Nephron (organoid): Measurements from ENCODE around the gene GABARAP.

Experiments used
- H3K27ac Mint-ChIP-seq, 3 experiments: 2 replicates each; pipeline ENCODE4 v1.8.0; 2020; ENCODE audit warnings: mixed read lengths in 3 of 3, mild to moderate bottlenecking in 2 of 3, moderate library complexity in 1 of 3
- H3K27me3 Mint-ChIP-seq: 2 replicates; pipeline ENCODE4 v1.8.0; 2021; ENCODE audit warnings: low read depth, mild to moderate bottlenecking, moderate library complexity, mixed read lengths
- H3K36me3 Mint-ChIP-seq: 2 replicates; pipeline ENCODE4 v1.8.0; 2020; ENCODE audit warnings: low read depth, mixed read lengths
- H3K4me1 Mint-ChIP-seq: 2 replicates; pipeline ENCODE4 v1.8.0; 2020; ENCODE audit warnings: mixed read lengths
- H3K4me3 Mint-ChIP-seq, 3 experiments: 2 replicates each; pipeline ENCODE4 v1.8.0; 2020; ENCODE audit warnings: mild to moderate bottlenecking in 3 of 3, mixed read lengths in 3 of 3, moderate library complexity in 2 of 3
- H3K9me3 Mint-ChIP-seq: 2 replicates; pipeline ENCODE4 v1.8.0; 2020; ENCODE audit warnings: mixed read lengths
- CTCF ChIP-seq, 3 experiments: fragments of 200-600 bp; sonication (generic); IDR thresholded peaks; one replicate each; pipeline ENCODE4 v1.5.0; 2021; ENCODE audit warnings: antibody characterized with exemption in 3 of 3; ENCODE audit not compliant: unreplicated experiment in 3 of 3

GABARAP gene

GRCh38 chr17:7192271-7192937, 49.8 kb downstream of the GABARAP start:
- H3K27me3 Mint-ChIP-seq = no peaks in the 10 kb centered on the region
- H3K4me3 Mint-ChIP-seq = no peak overlapping the region
- H3K27ac Mint-ChIP-seq = peak overlapping the region in 2 of 3 experiments; percentile 54 to 61
- TF ChIP-seq CTCF (IDR thresholded peaks at IDR 0.05; ENCODE audit: unreplicated experiment in 3 of 3) = no peak
- H3K9me3 Mint-ChIP-seq = no peaks in the 10 kb centered on the region
- H3K4me1 Mint-ChIP-seq = no peaks in the 10 kb centered on the region
- H3K36me3 Mint-ChIP-seq = peaks cover 66% of the 10 kb centered on the region

GRCh38 chr17:7191571-7192270, 50.5 kb downstream of the GABARAP start:
- Mint-ChIP-seq H3K9me3 (no peaks in the 10 kb centered on the region), H3K4me1 (no peaks in the 10 kb centered on the region), H3K36me3 (peaks cover 61% of the 10 kb centered on the region), H3K27me3 (no peaks in the 10 kb centered on the region), H3K27ac (peak overlapping the region in 2 of 3 experiments; percentile 54 to 61), H3K4me3 (no peak overlapping the region)
- TF ChIP-seq CTCF (IDR thresholded peaks at IDR 0.05; ENCODE audit: unreplicated experiment in 3 of 3) = no peak

GRCh38 chr17:7191069-7191468, 51.2 kb downstream of the GABARAP start:
- no peaks in the 10 kb centered on the region for H3K9me3 Mint-ChIP-seq
- H3K27ac Mint-ChIP-seq = no peak overlapping the region
- no peak overlapping the region for H3K4me3 Mint-ChIP-seq
- peaks cover 57% of the 10 kb centered on the region for H3K36me3 Mint-ChIP-seq
- H3K27me3 Mint-ChIP-seq = no peaks in the 10 kb centered on the region
- no peak for TF ChIP-seq CTCF (IDR thresholded peaks at IDR 0.05; ENCODE audit: unreplicated experiment in 3 of 3)
- no peaks in the 10 kb centered on the region for H3K4me1 Mint-ChIP-seq

GRCh38 chr17:7190276-7190917, 51.9 kb downstream of the GABARAP start:
- Mint-ChIP-seq H3K27me3 (no peaks in the 10 kb centered on the region), H3K9me3 (no peaks in the 10 kb centered on the region), H3K36me3 (peaks cover 51% of the 10 kb centered on the region), H3K4me3 (no peak overlapping the region), H3K4me1 (no peaks in the 10 kb centered on the region), H3K27ac (no peak overlapping the region)
- TF ChIP-seq CTCF (IDR thresholded peaks at IDR 0.05; ENCODE audit: unreplicated experiment in 3 of 3) = no peak
